ENCODE results near the gene CMTM7. TPM values are rescaled to one million over a fixed set of nuclear protein-coding genes. Genes with fewer than 3 reads are reported as not detected.

CMTM7 gene
- total and polyA plus RNA-seq, 2 of the 13 experiments (the other 11 are each of a cell fraction or from before 2014, with no cell fraction given), result 20.9 to 21.4 TPM

GRCh38 chr3:32391643-32392535 lies at the start of gene CMTM7 (continued):
- TF ChIP-seq UBTF (CRISPR knock-in tag; IDR thresholded peaks at IDR 0.05) (peak; percentile 87), ZNF264 (CRISPR knock-in tag; IDR thresholded peaks at IDR 0.05) (no peak), CHCHD3 (CRISPR knock-in tag; IDR thresholded peaks at IDR 0.05) (no peak), ATRX (CRISPR knock-in tag; IDR thresholded peaks at IDR 0.05; ENCODE audit: borderline replicate concordance) (no peak), FOSL2 (CRISPR knock-in tag; IDR thresholded peaks at IDR 0.05) (no peak), ZBTB44 (CRISPR knock-in tag; IDR thresholded peaks at IDR 0.05) (no peak), ZNF850 (CRISPR knock-in tag; conservative IDR thresholded peaks at IDR 0.05) (no peak), ZNF430 (CRISPR knock-in tag; IDR thresholded peaks at IDR 0.05) (peak; percentile 82), MAFG (CRISPR knock-in tag; IDR thresholded peaks at IDR 0.05) (no peak), KDM3A (CRISPR knock-in tag; IDR thresholded peaks at IDR 0.05; ENCODE audit: low read depth) (peak; percentile 59), POGZ (CRISPR knock-in tag; IDR thresholded peaks at IDR 0.05) (peak; percentile 46; the same call in 1 of the 2 replicates), RBAK (CRISPR knock-in tag; IDR thresholded peaks at IDR 0.05) (no peak), ZNF335 (CRISPR knock-in tag; IDR thresholded peaks at IDR 0.05) (no peak), PAXIP1 (CRISPR knock-in tag; conservative IDR thresholded peaks at IDR 0.05) (peak; percentile 46), HOXA3 (CRISPR knock-in tag; IDR thresholded peaks at IDR 0.05) (peak; percentile 43), NFKB2 (CRISPR knock-in tag; IDR thresholded peaks at IDR 0.05; ENCODE audit: borderline replicate concordance) (peak; percentile 13; the same call in 1 of the 2 replicates), ZBTB7B (CRISPR knock-in tag; IDR thresholded peaks at IDR 0.05) (peak; percentile 46; the same call in 1 of the 2 replicates), RNF2 (conservative IDR thresholded peaks at IDR 0.05; ENCODE audit: low read depth) (peak; percentile 42; the same call in 1 of the 2 replicates)
